GM21723 (cell line): ENCODE measurements around the gene CSTF2.

Experiments used
- ATAC-seq: cut with Tn5 transposase; IDR thresholded peaks from one replicate; pipeline ENCODE4 v1.9.1; 2021; ENCODE audit warnings: mild to moderate bottlenecking, moderate library complexity; ENCODE audit not compliant: unreplicated experiment

CSTF2 gene

DNA sequence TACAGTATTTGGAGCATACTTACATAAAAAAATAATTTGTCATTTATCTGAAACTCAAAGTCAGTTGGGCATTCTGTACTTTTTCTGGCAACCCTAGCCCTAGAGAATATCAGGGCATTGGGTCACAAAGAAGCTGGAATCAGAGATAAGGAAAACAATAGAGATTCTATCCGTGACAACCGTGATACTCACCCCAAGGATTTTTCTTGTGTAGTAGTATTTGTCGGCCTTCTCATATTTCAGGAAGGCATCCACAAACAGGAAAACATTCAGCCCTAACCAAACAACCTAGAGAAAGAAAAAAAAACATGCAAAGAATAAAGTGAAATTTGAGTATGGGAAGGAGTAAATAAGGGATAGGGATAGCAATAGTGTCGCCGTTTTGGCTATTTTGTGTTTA, 50.3 kb downstream of the CSTF2 start:
- no peak for ATAC-seq

DNA sequence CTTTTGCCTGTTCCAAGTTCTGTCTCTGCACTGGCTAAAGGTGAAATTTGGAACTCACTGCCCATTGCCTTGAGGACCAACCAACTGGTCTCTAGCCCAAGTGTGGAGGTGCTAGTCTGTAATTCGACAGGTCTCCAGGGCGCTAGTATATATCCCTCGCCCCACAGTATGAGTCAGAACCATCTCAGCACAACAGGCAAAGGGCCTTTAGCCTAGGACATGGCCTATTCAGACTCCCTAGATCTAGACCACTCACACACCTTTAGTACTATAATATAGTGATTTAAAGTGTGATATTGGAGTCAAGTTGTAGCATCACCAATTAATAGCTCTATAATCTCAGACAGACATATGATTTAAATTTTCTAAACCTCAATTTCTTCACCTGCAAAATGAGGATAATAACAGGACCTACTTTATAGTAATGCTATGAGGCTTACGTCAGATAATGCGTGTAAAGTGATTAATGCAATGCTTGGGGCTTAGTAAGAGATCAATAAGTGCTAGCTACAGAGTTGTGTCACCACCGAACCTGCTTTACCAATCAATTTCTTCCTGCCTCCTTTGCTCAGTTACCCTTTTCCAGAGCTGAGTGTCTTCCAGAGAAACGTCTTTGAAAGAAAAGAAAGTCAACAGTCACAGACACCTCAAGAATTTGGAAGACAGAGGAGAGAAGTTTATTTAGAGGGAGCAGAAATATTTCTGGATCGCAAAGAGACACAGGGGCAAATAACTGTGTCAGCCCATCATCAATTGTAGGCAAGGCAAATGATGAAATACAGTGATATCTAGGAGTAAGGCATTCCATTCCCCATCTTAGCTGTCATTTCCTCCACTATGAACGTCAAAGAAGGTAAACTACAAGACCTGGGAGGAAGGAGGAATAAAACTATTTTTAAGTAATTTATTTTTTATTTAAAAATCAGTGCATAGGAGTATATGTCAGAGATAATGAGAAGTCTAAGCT, 51.7 kb downstream of the CSTF2 start:
- no peak for ATAC-seq

- no peak for ATAC-seq
Measured at GRCh38 chrX:100874325-100874724, 54.1 kb downstream of the CSTF2 start, which contains the start of gene NOX1. NOX1 (minus strand) TSS chrX:100874359; CDS start chrX:100874139, 220 bp downstream.

- no peak for ATAC-seq
Measured at GRCh38 chrX:100880368-100880767, 60.2 kb downstream of the CSTF2 start.

DNA sequence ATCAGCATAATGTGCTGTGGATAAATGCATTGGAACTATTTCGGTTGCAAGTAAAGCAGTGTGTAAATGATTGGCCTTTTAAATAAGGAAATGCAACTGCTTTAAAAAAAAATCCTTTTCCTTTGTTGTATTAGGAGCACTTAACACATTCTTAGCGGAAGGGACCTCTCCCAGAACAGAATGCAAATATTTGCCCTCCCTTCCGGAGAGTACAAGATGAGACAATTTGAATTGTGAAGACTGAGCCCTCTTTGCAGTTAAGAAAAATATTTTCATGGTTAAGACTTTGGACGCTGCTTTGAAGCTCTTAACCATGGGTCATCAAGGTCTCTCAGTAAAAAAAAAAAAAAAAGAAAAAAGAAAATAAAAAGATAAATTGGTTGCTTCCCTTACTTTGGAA, 63.5 kb downstream of the CSTF2 start:
- ATAC-seq: no peak
